Measurements from ENCODE around the gene SLC8A1.
A peak's percentile ranks its signal among the peaks of the same experiment; 100 is the strongest.

The SLC8A1 gene

GRCh38 chr2:40242315-40242714, 209.6 kb downstream of the SLC8A1 start (continued):
- TF ChIP-seq RARB (CRISPR knock-in tag; IDR thresholded peaks at IDR 0.05) (no peak), OSR1 (CRISPR knock-in tag; IDR thresholded peaks at IDR 0.05) (no peak), BACH2 (CRISPR knock-in tag; IDR thresholded peaks at IDR 0.05; ENCODE audit: borderline replicate concordance) (no peak), CSDC2 (CRISPR knock-in tag; IDR thresholded peaks at IDR 0.05) (no peak), ZFP30 (CRISPR knock-in tag; IDR thresholded peaks at IDR 0.05) (no peak), TCF4 (CRISPR knock-in tag; IDR thresholded peaks at IDR 0.05; ENCODE audit: borderline replicate concordance) (no peak), TSHZ2 (CRISPR knock-in tag; IDR thresholded peaks at IDR 0.05) (no peak)

GRCh38 chr2:40240070-40240469, 211.8 kb downstream of the SLC8A1 start:
- peak; percentile 72 for ATAC-seq
- no peak for TF ChIP-seq ZFP3 (CRISPR knock-in tag; IDR thresholded peaks at IDR 0.05)
- TF ChIP-seq TSHZ2 (CRISPR knock-in tag; IDR thresholded peaks at IDR 0.05): no peak
- TF ChIP-seq TOX (CRISPR knock-in tag; IDR thresholded peaks at IDR 0.05; ENCODE audit: borderline replicate concordance): no peak
- TF ChIP-seq ISL1 (CRISPR knock-in tag; IDR thresholded peaks at IDR 0.05): no peak
- TF ChIP-seq ZC3H10 (CRISPR knock-in tag; IDR thresholded peaks at IDR 0.05): no peak

- no peak for TF ChIP-seq CREB5 (CRISPR knock-in tag; IDR thresholded peaks at IDR 0.05; ENCODE audit: low read depth)
- TF ChIP-seq GLIS3 (CRISPR knock-in tag; IDR thresholded peaks at IDR 0.05): no peak
- no peak for TF ChIP-seq BACH2 (CRISPR knock-in tag; IDR thresholded peaks at IDR 0.05; ENCODE audit: borderline replicate concordance)
- no peak for TF ChIP-seq RARB (CRISPR knock-in tag; IDR thresholded peaks at IDR 0.05)
- TF ChIP-seq ZNF8 (CRISPR knock-in tag; IDR thresholded peaks at IDR 0.05): no peak
- TF ChIP-seq ZFP30 (CRISPR knock-in tag; IDR thresholded peaks at IDR 0.05): no peak
- no peak for TF ChIP-seq POU6F1 (CRISPR knock-in tag; IDR thresholded peaks at IDR 0.05; ENCODE audit: borderline replicate concordance, low read depth)
- TF ChIP-seq PATZ1 (CRISPR knock-in tag; IDR thresholded peaks at IDR 0.05; ENCODE audit: borderline replicate concordance): no peak
- no peak for TF ChIP-seq OSR1 (CRISPR knock-in tag; IDR thresholded peaks at IDR 0.05)
- no peak for TF ChIP-seq ESRRG (CRISPR knock-in tag; IDR thresholded peaks at IDR 0.05)
- TF ChIP-seq TCF4 (CRISPR knock-in tag; IDR thresholded peaks at IDR 0.05; ENCODE audit: borderline replicate concordance): no peak
- TF ChIP-seq TOX (CRISPR knock-in tag; IDR thresholded peaks at IDR 0.05; ENCODE audit: borderline replicate concordance): no peak
- TF ChIP-seq ZC3H10 (CRISPR knock-in tag; IDR thresholded peaks at IDR 0.05): no peak
- no peak for TF ChIP-seq ISL1 (CRISPR knock-in tag; IDR thresholded peaks at IDR 0.05)
- ATAC-seq: no peak
Measured at GRCh38 chr2:40230707-40231432, 221.0 kb downstream of the SLC8A1 start.

All from SK-N-SH treated with all-trans-retinoic acid at 6 μM for 48 hours (cell line).